GM18870 (cell line): Measurements from ENCODE around the gene TMEM132D.
"Not testable (repeated sequence)": the region's sequence is repeated elsewhere in the genome, so short reads cannot be mapped to it uniquely, and the experiment has no call there.

Experiments used
- ATAC-seq: cut with Tn5 transposase; IDR thresholded peaks from one replicate; pipeline ENCODE4 v1.9.1; 2021; ENCODE audit warnings: moderate library complexity; ENCODE audit not compliant: unreplicated experiment

Gene TMEM132D

GRCh38 chr12:129200576-129200975 lies 703.2 kb downstream of the TMEM132D start:
- no peak for ATAC-seq

GRCh38 chr12:129196927-129197326 lies 706.9 kb downstream of the TMEM132D start:
- no peak for ATAC-seq

GRCh38 chr12:129195081-129195480 lies 708.7 kb downstream of the TMEM132D start:
- ATAC-seq: no peak

- no peak for ATAC-seq
Observed at GRCh38 chr12:129193263-129193871, 710.5 kb downstream of the TMEM132D start.

- ATAC-seq: no peak
Observed at GRCh38 chr12:129190827-129191226, 713.0 kb downstream of the TMEM132D start.

- not testable (repeated sequence) for ATAC-seq
Observed at GRCh38 chr12:129189879-129190278, 713.9 kb downstream of the TMEM132D start.

GRCh38 chr12:129186952-129187351 lies 716.9 kb downstream of the TMEM132D start:
- ATAC-seq: no peak

GRCh38 chr12:129185855-129186254 lies 718.0 kb downstream of the TMEM132D start:
- no peak for ATAC-seq

GRCh38 chr12:129184127-129184928 lies 719.5 kb downstream of the TMEM132D start:
- no peak for ATAC-seq

- no peak for ATAC-seq
Observed at GRCh38 chr12:129179941-129180553, 723.8 kb downstream of the TMEM132D start.

- ATAC-seq: no peak
Observed at GRCh38 chr12:129169928-129170327, 733.9 kb downstream of the TMEM132D start.

GRCh38 chr12:129163861-129164260 lies 740.0 kb downstream of the TMEM132D start:
- ATAC-seq: no peak

GRCh38 chr12:129163461-129163860 lies 740.4 kb downstream of the TMEM132D start:
- no peak for ATAC-seq

GRCh38 chr12:129162805-129163204 lies 741.0 kb downstream of the TMEM132D start:
- no peak for ATAC-seq

GRCh38 chr12:129161511-129161910 lies 742.3 kb downstream of the TMEM132D start:
- ATAC-seq: no peak

- ATAC-seq: no peak
Observed at GRCh38 chr12:129160282-129160681, 743.5 kb downstream of the TMEM132D start.

GRCh38 chr12:129152351-129153104 lies 751.3 kb downstream of the TMEM132D start:
- no peak for ATAC-seq

- ATAC-seq: no peak
Observed at GRCh38 chr12:129150721-129151120, 753.1 kb downstream of the TMEM132D start.

GRCh38 chr12:129145381-129145780 lies 758.4 kb downstream of the TMEM132D start:
- no peak for ATAC-seq

GRCh38 chr12:129138776-129139175 lies 765.0 kb downstream of the TMEM132D start:
- no peak for ATAC-seq

- no peak for ATAC-seq
Observed at GRCh38 chr12:129136694-129137325, 767.0 kb downstream of the TMEM132D start.
